B cell (primary cell): ENCODE data around the gene CDRT4. TPM values are rescaled to one million over a fixed set of nuclear protein-coding genes. Genes with fewer than 3 reads are reported as not detected.

ENCODE experiments used
- ATAC-seq: fragments of 200-7000 bp; cut with Tn5 transposase; one replicate; pipeline ENCODE4 v1.10.0; 2021; ENCODE audit warnings: low read depth, mild to moderate bottlenecking, moderate number of reproducible peaks, moderate library complexity
- CTCF ChIA-PET: fragments of 350-600 bp; sonication (Branson Sonifier 250); formaldehyde crosslinking; loops from one replicate; lab custom pipeline; 2021; ENCODE audit warnings: antibody characterized with exemption, inconsistent platforms; lab: Charles Lee
- POLR2A ChIA-PET: fragments of 350-600 bp; sonication (Branson Sonifier 250); formaldehyde crosslinking; loops from one replicate; lab custom pipeline; 2021; ENCODE audit warnings: antibody characterized with exemption; lab: Charles Lee
- DNase-seq: peaks from one replicate; pipeline ENCODE4 v3.0.0; 2013
- H2AFZ ChIP-seq: 2 replicates; pipeline ENCODE4 v1.6.1; 2012; ENCODE audit warnings: mild to moderate bottlenecking, low read depth, low read length; ENCODE audit not compliant: insufficient read depth, poor library complexity, severe bottlenecking
- H3K27ac ChIP-seq, 2 donors: 1 replicate in 1 of 2; 2 replicates in 1 of 2; pipeline ENCODE4 v1.5.1; 2012 to 2013; ENCODE audit warnings: low read length in 2 of 2, mild to moderate bottlenecking in 2 of 2, moderate library complexity in 1 of 2
- H3K27me3 ChIP-seq, 4 experiments: fragments of 200-600 bp in 1 of 4; sonication (generic) in 1 of 4; replicated peaks in 1 of 4; 1 replicate in 2 of 4; 2 replicates in 2 of 4; pipeline versions ENCODE4 v1.6.1 to v1.7.0; 2013 to 2016; ENCODE audit warnings: low read length in 3 of 4, mild to moderate bottlenecking in 2 of 4, mixed read lengths in 1 of 4, moderate library complexity in 1 of 4; ENCODE audit not compliant: insufficient read depth in 4 of 4, control insufficient read depth in 3 of 4; ENCODE audit errors: control extremely low read depth in 1 of 4
- H3K36me3 ChIP-seq, 2 experiments: replicated peaks in 1 of 2; 1 replicate in 1 of 2; 2 replicates in 1 of 2; pipeline versions ENCODE4 v1.6.1 to v1.7.1; 2013; ENCODE audit warnings: low read length in 1 of 2; ENCODE audit not compliant: insufficient read depth in 2 of 2, control insufficient read depth in 1 of 2; ENCODE audit errors: control extremely low read depth in 1 of 2, extremely low read depth in 1 of 2
- H3K4me1 ChIP-seq, 2 donors: fragments of 200-600 bp in 1 of 2; sonication (generic) in 1 of 2; 1 replicate in 1 of 2; 2 replicates in 1 of 2; pipeline versions ENCODE4 v1.5.1 to v1.6.1; 2013 to 2017; ENCODE audit warnings: low read length in 2 of 2; ENCODE audit not compliant: control insufficient read depth in 2 of 2, insufficient read depth in 2 of 2
- H3K4me2 ChIP-seq: replicated peaks from 2 replicates; pipeline ENCODE3; 2012; ENCODE audit warnings: mild to moderate bottlenecking, low read depth, low read length; ENCODE audit not compliant: poor library complexity, severe bottlenecking
- H3K4me3 ChIP-seq, 5 experiments: fragments of 200-600 bp in 1 of 5; sonication (generic) in 1 of 5; 1 replicate in 3 of 5; 2 replicates in 2 of 5; pipeline versions ENCODE4 v1.5.1 to v1.7.0; 2011 to 2016; ENCODE audit warnings: low read length in 4 of 5, mild to moderate bottlenecking in 4 of 5, low read depth in 2 of 5, control low read depth in 1 of 5, moderate library complexity in 1 of 5; ENCODE audit not compliant: insufficient read depth in 1 of 5; ENCODE audit errors: control extremely low read depth in 1 of 5, extremely low read depth in 1 of 5
- H3K79me2 ChIP-seq: fragments of 200-600 bp; sonication (generic); one replicate; pipeline ENCODE4 v1.6.0; 2016; ENCODE audit warnings: low read length; ENCODE audit not compliant: control insufficient read depth, insufficient read depth
- H3K9ac ChIP-seq: fragments of 200-600 bp; sonication (generic); 2 replicates; pipeline ENCODE4 v1.6.1; 2017; ENCODE audit warnings: mild to moderate bottlenecking, low read length, moderate library complexity
- H3K9me3 ChIP-seq, 3 donors: one replicate each; pipeline versions ENCODE4 v1.6.1 to v1.7.1; 2013; ENCODE audit warnings: low read length in 2 of 3; ENCODE audit not compliant: control insufficient read depth in 2 of 3, insufficient read depth in 1 of 3; ENCODE audit errors: control extremely low read depth in 1 of 3
- H4K20me1 ChIP-seq: 2 replicates; pipeline ENCODE4 v1.6.0; 2012; ENCODE audit warnings: mild to moderate bottlenecking, low read length; ENCODE audit not compliant: insufficient read depth, control insufficient read depth, poor library complexity, severe bottlenecking
- H3K27ac Mint-ChIP-seq: one replicate; pipeline ENCODE4 v1.8.0; 2021; ENCODE audit warnings: mixed read lengths
- H3K27me3 Mint-ChIP-seq: one replicate; pipeline ENCODE4 v1.8.0; 2021; ENCODE audit warnings: mixed read lengths
- H3K4me1 Mint-ChIP-seq: one replicate; pipeline ENCODE4 v1.8.0; 2021; ENCODE audit warnings: mixed read lengths
- H3K4me3 Mint-ChIP-seq: one replicate; pipeline ENCODE4 v1.8.0; 2021; ENCODE audit warnings: mixed read lengths
- H3K9me3 Mint-ChIP-seq: one replicate; pipeline ENCODE4 v1.8.0; 2022; ENCODE audit warnings: mixed read lengths; ENCODE audit not compliant: insufficient read depth
- EZH2 ChIP-seq: IDR thresholded peaks from 2 replicates; pipeline ENCODE4 v1.6.1; 2012; ENCODE audit warnings: borderline replicate concordance, low read depth, mild to moderate bottlenecking, moderate library complexity, low read length; ENCODE audit not compliant: insufficient read depth, poor library complexity, severe bottlenecking
- WGBS: methylation state at CpG from one replicate; pipeline ENCODE4 v1.1.5; 2013; ENCODE audit warnings: missing lambda C conversion rate; ENCODE audit not compliant: insufficient coverage; 5-methylcytosine and 5-hydroxymethylcytosine counted together
- intact Hi-C: fragments of 100-400 bp; cut with micrococcal nuclease; formaldehyde crosslinking; loops from one replicate; pipeline ENCODE4 v1.10.0; 2022
- polyA plus RNA-seq: library from polyadenylated mRNA; depleted of rRNA; stranded (reverse); fragments of >200 nt; gene quantifications from 2 replicates; pipeline ENCODE4 v1.2.3, GENCODE V29; 2012
- total RNA-seq, 2 donors: library from RNA; stranded (reverse); fragments of 120-200 nt in 1 of 2; gene quantifications; 1 replicate in 1 of 2; 2 replicates in 1 of 2; pipeline versions ENCODE4 v1.2.3 to v1.2.4, GENCODE V29; 2013 to 2022
- TF ChIP-seq, protein P1 (sequence below): fragments of 200-600 bp; IDR thresholded peaks from one replicate; pipeline ENCODE4 v1.8.0; 2022; ENCODE audit warnings: antibody characterized with exemption, mild to moderate bottlenecking

The CDRT4 gene
- total and polyA plus RNA-seq, 2 donors (not counting 1 experiment from before 2014, with no cell fraction given): 11.6 to 23.0 TPM

DNA sequence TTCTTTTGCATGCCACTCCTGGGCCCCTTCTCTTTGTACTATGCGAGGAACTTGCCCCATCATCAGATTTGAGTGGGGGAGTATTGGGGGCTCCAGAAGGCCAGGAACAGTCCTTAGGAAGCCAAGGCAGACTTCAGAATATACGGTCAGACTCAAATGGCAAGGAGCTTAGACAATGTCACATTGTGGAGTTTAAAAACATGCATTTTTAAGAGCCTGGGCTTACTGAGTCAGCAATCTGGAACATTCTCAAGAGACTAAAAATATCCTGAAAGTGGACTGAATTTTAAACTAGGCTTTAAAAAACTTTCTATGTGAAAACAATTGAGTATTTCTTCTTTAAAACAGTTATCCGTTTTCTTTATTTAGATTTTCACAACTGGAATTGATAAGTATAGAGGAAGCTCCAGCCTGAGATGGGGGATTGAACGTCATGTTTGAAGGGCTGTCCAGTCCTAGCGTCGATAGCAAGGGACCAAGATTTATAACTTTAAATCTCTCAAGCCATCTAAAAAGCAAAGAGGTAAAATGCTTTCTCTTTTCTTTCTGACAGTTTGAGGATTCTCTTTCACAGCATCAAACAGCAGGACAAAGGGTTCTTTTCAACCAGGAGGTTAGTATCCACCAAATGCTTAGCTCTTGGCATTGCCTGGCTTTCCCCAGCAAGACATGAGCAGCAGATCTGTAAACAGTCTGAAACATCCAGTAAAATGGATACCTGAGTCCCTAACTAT is 45.8 kb upstream of the CDRT4 start:
- Histone ChIP-seq H3K79me2 (no peaks in the 10 kb centered on the region), H2AFZ (no peak overlapping the region), H3K9me3 (no peaks in the 10 kb centered on the region), H3K27me3 (no peaks in the 10 kb centered on the region), H3K27ac (no peak overlapping the region), H3K4me1 (no peaks in the 10 kb centered on the region), H3K9ac (no peak overlapping the region), H3K36me3 (peaks cover 0 to 7% of the 10 kb centered on the region in 2 experiments), H3K4me2 (no peak overlapping the region), H4K20me1 (no peaks in the 10 kb centered on the region), H3K4me3 (no peak overlapping the region)
- ATAC-seq: no peak
- CTCF ChIA-PET: interaction anchor here (0.8 to 1.4 kb wide), 2 partner anchors 9 to 10 kb away, joined by 3 to 4 read pairs; no protein-coding TSS in a partner anchor
- Mint-ChIP-seq H3K4me3 (no peak overlapping the region), H3K27ac (no peak overlapping the region), H3K27me3 (no peaks in the 10 kb centered on the region), H3K4me1 (peaks cover 2% of the 10 kb centered on the region), H3K9me3 (no peaks in the 10 kb centered on the region)
- POLR2A ChIA-PET: no interaction called here
- DNase-seq: no peak
- TF ChIP-seq, protein P1, sequence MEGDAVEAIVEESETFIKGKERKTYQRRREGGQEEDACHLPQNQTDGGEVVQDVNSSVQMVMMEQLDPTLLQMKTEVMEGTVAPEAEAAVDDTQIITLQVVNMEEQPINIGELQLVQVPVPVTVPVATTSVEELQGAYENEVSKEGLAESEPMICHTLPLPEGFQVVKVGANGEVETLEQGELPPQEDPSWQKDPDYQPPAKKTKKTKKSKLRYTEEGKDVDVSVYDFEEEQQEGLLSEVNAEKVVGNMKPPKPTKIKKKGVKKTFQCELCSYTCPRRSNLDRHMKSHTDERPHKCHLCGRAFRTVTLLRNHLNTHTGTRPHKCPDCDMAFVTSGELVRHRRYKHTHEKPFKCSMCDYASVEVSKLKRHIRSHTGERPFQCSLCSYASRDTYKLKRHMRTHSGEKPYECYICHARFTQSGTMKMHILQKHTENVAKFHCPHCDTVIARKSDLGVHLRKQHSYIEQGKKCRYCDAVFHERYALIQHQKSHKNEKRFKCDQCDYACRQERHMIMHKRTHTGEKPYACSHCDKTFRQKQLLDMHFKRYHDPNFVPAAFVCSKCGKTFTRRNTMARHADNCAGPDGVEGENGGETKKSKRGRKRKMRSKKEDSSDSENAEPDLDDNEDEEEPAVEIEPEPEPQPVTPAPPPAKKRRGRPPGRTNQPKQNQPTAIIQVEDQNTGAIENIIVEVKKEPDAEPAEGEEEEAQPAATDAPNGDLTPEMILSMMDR: no peak
- TF ChIP-seq EZH2: no peak
- intact Hi-C loops: no loop called here
- WGBS: 100% methylated on average over 2 of the region's 6 CpGs

DNA sequence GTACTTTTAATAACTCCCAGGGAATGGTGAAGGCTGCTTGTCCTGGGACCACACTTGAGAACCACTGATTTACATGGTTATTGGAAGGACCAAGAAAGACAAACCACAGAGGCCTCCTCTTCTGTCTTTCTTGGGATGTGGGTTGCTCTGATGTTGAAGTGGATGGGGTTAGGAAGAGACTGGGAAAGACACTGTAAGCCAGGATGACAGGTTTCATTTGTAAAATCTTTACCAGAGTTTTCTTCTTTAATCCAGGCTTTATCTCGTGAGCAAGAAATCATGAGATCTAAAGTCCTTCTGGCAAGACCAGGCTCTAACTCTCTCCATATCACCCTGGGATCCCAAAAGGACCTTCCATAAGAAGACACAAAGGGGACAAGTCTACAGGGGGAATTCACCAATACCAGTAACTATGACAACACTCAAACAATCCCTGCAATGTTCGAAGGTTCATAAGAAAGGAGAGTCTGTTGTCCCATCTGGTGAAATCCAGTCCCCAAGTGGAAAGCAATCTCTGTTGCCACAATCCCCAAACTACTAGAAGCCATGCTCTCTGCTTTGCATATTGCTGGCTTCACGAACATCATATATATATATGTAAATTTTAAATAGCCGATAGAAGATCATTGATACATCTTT is 44.8 kb upstream of the CDRT4 start:
- POLR2A ChIA-PET: no interaction called here
- Histone ChIP-seq H3K36me3 (peaks cover 0 to 7% of the 10 kb centered on the region in 2 experiments), H4K20me1 (no peaks in the 10 kb centered on the region), H2AFZ (no peak overlapping the region), H3K27me3 (no peaks in the 10 kb centered on the region), H3K9me3 (no peaks in the 10 kb centered on the region), H3K4me1 (no peaks in the 10 kb centered on the region), H3K9ac (no peak overlapping the region), H3K79me2 (no peaks in the 10 kb centered on the region), H3K4me3 (no peak overlapping the region), H3K4me2 (no peak overlapping the region), H3K27ac (no peak overlapping the region)
- intact Hi-C loops: no loop called here
- no peak for DNase-seq
- WGBS: 100% methylated on average over 2 of the region's 4 CpGs
- no peak for ATAC-seq
- no peak for TF ChIP-seq EZH2
- TF ChIP-seq, protein P1: no peak
- peaks cover 2% of the 10 kb centered on the region for H3K4me1 Mint-ChIP-seq
- no peaks in the 10 kb centered on the region for H3K9me3 Mint-ChIP-seq
- H3K27ac Mint-ChIP-seq: no peak overlapping the region
- CTCF ChIA-PET: no interaction called here
- no peaks in the 10 kb centered on the region for H3K27me3 Mint-ChIP-seq
- no peak overlapping the region for H3K4me3 Mint-ChIP-seq
